HepG2 (cell line): Measurements from ENCODE around the gene OST4. TPM values are rescaled to one million over a fixed set of nuclear protein-coding genes. Genes with fewer than 3 reads are reported as not detected.

Experiments used
- DNMT1 ChIP-seq: sonication (generic); formaldehyde crosslinking; IDR thresholded peaks from 2 replicates; pipeline ENCODE4 v1.5.1; 2020; ENCODE audit warnings: mild to moderate bottlenecking, missing genetic modification reagents
- ETV6 ChIP-seq: sonication (generic); formaldehyde crosslinking; conservative IDR thresholded peaks from 2 replicates; pipeline ENCODE4 v1.4.0; 2020; ENCODE audit warnings: missing genetic modification reagents
- HES4 ChIP-seq: sonication (generic); formaldehyde crosslinking; IDR thresholded peaks from 2 replicates; pipeline ENCODE4 v1.9.0; 2021; ENCODE audit warnings: mild to moderate bottlenecking, missing genetic modification reagents, borderline replicate concordance
- RFXANK ChIP-seq: IDR thresholded peaks from 2 replicates; pipeline ENCODE4 v1.6.1; 2016
- SNRNP70 ChIP-seq: fragments of 200-400 bp; formaldehyde crosslinking; IDR thresholded peaks from 2 replicates; pipeline ENCODE4 v1.6.1; 2017; ENCODE audit warnings: mild to moderate bottlenecking, low read depth, low read length, moderate library complexity
- SP2 ChIP-seq: sonication (generic); formaldehyde crosslinking; IDR thresholded peaks from 2 replicates; pipeline ENCODE4 v1.5.1; 2020; ENCODE audit warnings: mild to moderate bottlenecking, missing genetic modification reagents
- SYNCRIP ChIP-seq: fragments of 200-400 bp; formaldehyde crosslinking; IDR thresholded peaks from 2 replicates; pipeline ENCODE4 v1.6.1; 2018; ENCODE audit warnings: mild to moderate bottlenecking, low read depth, low read length; ENCODE audit not compliant: insufficient read depth
- TCF12 ChIP-seq, 2 experiments: fragments of 450-650 bp in 1 of 2; sonication (generic) in 1 of 2; formaldehyde crosslinking in 1 of 2; IDR thresholded peaks; 2 replicates each; pipeline versions ENCODE4 v1.6.1 to v1.8.0; 2017 to 2022; ENCODE audit warnings: antibody characterized with exemption in 1 of 2, mild to moderate bottlenecking in 1 of 2, missing genetic modification reagents in 1 of 2, moderate library complexity in 1 of 2
- TRIM24 ChIP-seq: sonication (generic); formaldehyde crosslinking; IDR thresholded peaks from 2 replicates; pipeline ENCODE4 v1.8.0; 2022; ENCODE audit warnings: mild to moderate bottlenecking, missing genetic modification reagents
- YEATS4 ChIP-seq: sonication (generic); formaldehyde crosslinking; IDR thresholded peaks from 2 replicates; pipeline ENCODE4 v1.4.0; 2020; ENCODE audit warnings: missing genetic modification reagents, borderline replicate concordance
- YY1 ChIP-seq: IDR thresholded peaks from 2 replicates; pipeline ENCODE4 v1.6.1; 2011; ENCODE audit warnings: low read length, low read depth, moderate library complexity, mild to moderate bottlenecking; ENCODE audit not compliant: insufficient read depth, insufficient replicate concordance
- ZBTB38 ChIP-seq: sonication (generic); formaldehyde crosslinking; IDR thresholded peaks from 2 replicates; pipeline ENCODE4 v1.5.1; 2020; ENCODE audit warnings: mild to moderate bottlenecking, missing genetic modification reagents
- ZNF550 ChIP-seq: sonication (generic); formaldehyde crosslinking; IDR thresholded peaks from 2 replicates; pipeline ENCODE4 v1.4.0; 2020; ENCODE audit warnings: mild to moderate bottlenecking, missing genetic modification reagents, borderline replicate concordance
- polyA plus RNA-seq, 8 experiments: library from polyadenylated mRNA; depleted of rRNA in 3 of 8; stranded (reverse) in 7 of 8; unstranded in 1 of 8; fragments of >200 nt; fragmentation: Illumina TruSeq in 4 of 8; extraction: Trizol in 4 of 8; gene quantifications; 2 replicates each; pipeline versions ENCODE4 v1.2.1 to v1.2.3, GENCODE V29; 2011 to 2016; ENCODE audit warnings: low read depth in 4 of 8, missing spikeins in 1 of 8, mixed read lengths in 1 of 8; ENCODE audit not compliant: insufficient read depth in 1 of 8
- total RNA-seq, 5 experiments: library from RNA; depleted of rRNA; stranded (reverse); fragments of >200 nt; fragmentation: Illumina TruSeq; extraction: Trizol; gene quantifications; 2 replicates each; pipeline ENCODE4 v1.2.3, GENCODE V29; 2016; ENCODE audit warnings: low read depth in 1 of 5
- TF ChIP-seq, protein P1 (sequence below): sonication (generic); formaldehyde crosslinking; IDR thresholded peaks from 2 replicates; pipeline ENCODE4 v1.5.0; 2020; ENCODE audit warnings: mild to moderate bottlenecking, missing genetic modification reagents, borderline replicate concordance
- TF ChIP-seq, protein P2 (sequence below): sonication (generic); formaldehyde crosslinking; IDR thresholded peaks from 2 replicates; pipeline ENCODE4 v1.4.0; 2020; ENCODE audit warnings: missing genetic modification reagents, mild to moderate bottlenecking, borderline replicate concordance
- TF ChIP-seq, protein P3 (sequence below): IDR thresholded peaks from 2 replicates; pipeline ENCODE4 v1.6.1; 2016; ENCODE audit warnings: missing compliant biosample characterization, missing genetic modification reagents, borderline replicate concordance
- TF ChIP-seq, protein P4 (sequence below): IDR thresholded peaks from 2 replicates; pipeline ENCODE4 v1.6.1; 2016; ENCODE audit warnings: low read depth, control low read depth
- TF ChIP-seq, protein P5 (sequence below): sonication (generic); formaldehyde crosslinking; IDR thresholded peaks from 2 replicates; pipeline ENCODE4 v1.5.0; 2020; ENCODE audit warnings: missing genetic modification reagents, mild to moderate bottlenecking, borderline replicate concordance

The OST4 gene
- total and polyA plus RNA-seq, 2 of the 13 experiments (the other 11 are each of a cell fraction or from before 2014, with no cell fraction given), result 498 to 584 TPM

DNA sequence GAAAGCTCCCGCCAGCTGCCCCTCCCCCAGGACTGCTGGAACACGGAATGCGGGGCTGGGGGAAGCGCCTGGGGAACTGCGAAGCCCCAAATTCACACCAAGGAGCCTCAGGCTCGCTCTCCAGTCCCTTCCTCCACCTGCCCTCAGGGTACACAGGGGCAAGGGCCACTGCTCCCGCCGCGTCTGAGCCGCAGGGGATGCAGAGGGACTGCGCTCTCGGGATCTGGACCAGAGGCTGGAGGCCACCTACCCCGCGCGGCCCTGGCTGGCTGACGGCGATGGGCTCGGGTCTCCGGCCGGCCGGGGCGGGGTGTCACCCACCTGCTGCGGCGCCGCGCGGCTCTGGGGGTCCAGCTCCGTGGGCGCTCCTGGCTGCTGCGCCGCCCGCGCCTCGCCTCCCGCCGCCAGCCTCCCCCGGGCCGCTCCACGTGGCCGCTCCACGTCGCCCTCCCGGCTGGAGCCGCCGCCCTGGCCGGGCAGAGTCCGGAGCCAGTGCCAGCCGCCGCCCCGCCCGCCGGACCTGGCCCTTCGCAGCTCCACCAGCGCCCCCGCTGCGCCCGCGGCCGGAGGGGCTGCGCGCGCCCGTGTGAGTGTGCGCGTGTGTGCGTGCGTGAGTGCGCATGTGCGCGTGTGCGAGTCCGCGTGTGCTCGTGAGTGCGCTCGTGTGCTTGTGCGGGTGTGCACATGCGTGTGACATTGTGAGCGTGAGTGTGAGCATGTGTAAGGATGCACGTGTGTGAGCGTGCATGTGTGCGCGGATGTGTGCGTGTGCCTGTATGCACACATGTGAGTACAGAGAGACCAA, 47.3 kb upstream of the OST4 start, which contains the start of gene CGREF1 (continued):
- TF ChIP-seq, protein P1, sequence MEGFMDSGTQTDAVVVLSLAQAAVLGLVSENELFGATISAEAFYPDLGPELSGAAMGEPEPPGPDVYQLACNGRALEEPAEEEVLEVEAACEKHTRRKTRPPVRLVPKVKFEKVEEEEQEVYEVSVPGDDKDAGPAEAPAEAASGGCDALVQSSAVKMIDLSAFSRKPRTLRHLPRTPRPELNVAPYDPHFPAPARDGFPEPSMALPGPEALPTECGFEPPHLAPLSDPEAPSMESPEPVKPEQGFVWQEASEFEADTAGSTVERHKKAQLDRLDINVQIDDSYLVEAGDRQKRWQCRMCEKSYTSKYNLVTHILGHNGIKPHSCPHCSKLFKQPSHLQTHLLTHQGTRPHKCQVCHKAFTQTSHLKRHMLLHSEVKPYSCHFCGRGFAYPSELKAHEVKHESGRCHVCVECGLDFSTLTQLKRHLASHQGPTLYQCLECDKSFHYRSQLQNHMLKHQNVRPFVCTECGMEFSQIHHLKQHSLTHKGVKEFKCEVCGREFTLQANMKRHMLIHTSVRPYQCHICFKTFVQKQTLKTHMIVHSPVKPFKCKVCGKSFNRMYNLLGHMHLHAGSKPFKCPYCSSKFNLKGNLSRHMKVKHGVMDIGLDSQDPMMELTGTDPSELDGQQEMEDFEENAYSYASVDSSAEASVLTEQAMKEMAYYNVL, result peak; percentile 65; the same call in 1 of the 2 replicates
- TF ChIP-seq TRIM24 (CRISPR knock-in tag), result no peak
- peak; percentile 82 for TF ChIP-seq DNMT1
- TF ChIP-seq SP2 (CRISPR knock-in tag), result no peak; the same call in 1 of the 2 replicates
- TF ChIP-seq, protein P2, sequence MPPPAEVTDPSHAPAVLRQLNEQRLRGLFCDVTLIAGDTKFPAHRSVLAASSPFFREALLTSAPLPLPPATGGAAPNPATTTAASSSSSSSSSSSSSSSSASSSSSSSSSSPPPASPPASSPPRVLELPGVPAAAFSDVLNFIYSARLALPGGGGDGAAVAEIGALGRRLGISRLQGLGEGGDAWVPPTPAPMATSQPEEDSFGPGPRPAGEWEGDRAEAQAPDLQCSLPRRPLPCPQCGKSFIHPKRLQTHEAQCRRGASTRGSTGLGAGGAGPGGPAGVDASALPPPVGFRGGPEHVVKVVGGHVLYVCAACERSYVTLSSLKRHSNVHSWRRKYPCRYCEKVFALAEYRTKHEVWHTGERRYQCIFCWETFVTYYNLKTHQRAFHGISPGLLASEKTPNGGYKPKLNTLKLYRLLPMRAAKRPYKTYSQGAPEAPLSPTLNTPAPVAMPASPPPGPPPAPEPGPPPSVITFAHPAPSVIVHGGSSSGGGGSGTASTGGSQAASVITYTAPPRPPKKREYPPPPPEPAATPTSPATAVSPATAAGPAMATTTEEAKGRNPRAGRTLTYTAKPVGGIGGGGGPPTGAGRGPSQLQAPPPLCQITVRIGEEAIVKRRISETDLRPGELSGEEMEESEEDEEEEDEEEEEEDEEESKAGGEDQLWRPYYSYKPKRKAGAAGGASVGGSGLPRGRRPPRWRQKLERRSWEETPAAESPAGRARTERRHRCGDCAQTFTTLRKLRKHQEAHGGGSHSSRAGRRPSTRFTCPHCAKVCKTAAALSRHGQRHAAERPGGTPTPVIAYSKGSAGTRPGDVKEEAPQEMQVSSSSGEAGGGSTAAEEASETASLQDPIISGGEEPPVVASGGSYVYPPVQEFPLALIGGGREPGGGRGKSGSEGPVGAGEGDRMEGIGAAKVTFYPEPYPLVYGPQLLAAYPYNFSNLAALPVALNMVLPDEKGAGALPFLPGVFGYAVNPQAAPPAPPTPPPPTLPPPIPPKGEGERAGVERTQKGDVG (CRISPR knock-in tag), result 0 out of 2 replicates have a peak, but pooled peaks have one; percentile 68
- no peak for TF ChIP-seq ZNF550 (CRISPR knock-in tag)
- TF ChIP-seq, protein P3, sequence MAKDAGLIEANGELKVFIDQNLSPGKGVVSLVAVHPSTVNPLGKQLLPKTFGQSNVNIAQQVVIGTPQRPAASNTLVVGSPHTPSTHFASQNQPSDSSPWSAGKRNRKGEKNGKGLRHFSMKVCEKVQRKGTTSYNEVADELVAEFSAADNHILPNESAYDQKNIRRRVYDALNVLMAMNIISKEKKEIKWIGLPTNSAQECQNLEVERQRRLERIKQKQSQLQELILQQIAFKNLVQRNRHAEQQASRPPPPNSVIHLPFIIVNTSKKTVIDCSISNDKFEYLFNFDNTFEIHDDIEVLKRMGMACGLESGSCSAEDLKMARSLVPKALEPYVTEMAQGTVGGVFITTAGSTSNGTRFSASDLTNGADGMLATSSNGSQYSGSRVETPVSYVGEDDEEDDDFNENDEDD (CRISPR knock-in tag), result peak; percentile 57; the same call in 1 of the 2 replicates
- no peak for TF ChIP-seq YY1
- no peak for TF ChIP-seq RFXANK (CRISPR knock-in tag)
- TF ChIP-seq ZBTB38 (CRISPR knock-in tag), result peak; percentile 90
- TF ChIP-seq, protein P4, sequence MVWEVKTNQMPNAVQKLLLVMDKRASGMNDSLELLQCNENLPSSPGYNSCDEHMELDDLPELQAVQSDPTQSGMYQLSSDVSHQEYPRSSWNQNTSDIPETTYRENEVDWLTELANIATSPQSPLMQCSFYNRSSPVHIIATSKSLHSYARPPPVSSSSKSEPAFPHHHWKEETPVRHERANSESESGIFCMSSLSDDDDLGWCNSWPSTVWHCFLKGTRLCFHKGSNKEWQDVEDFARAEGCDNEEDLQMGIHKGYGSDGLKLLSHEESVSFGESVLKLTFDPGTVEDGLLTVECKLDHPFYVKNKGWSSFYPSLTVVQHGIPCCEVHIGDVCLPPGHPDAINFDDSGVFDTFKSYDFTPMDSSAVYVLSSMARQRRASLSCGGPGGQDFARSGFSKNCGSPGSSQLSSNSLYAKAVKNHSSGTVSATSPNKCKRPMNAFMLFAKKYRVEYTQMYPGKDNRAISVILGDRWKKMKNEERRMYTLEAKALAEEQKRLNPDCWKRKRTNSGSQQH (CRISPR knock-in tag), result 0 out of 2 replicates have a peak, but pooled peaks have one; percentile 22
- peak; percentile 39; the same call in 1 of the 2 replicates for TF ChIP-seq HES4 (CRISPR knock-in tag)
- TF ChIP-seq SYNCRIP, result no peak
- TF ChIP-seq SNRNP70, result no peak
- TF ChIP-seq ETV6 (CRISPR knock-in tag), result no peak
- no peak for TF ChIP-seq TCF12 (IDR thresholded peaks at IDR 0.05)
- no peak for TF ChIP-seq TCF12 (CRISPR knock-in tag; IDR thresholded peaks at IDR 0.05)
- TF ChIP-seq YEATS4 (CRISPR knock-in tag), result peak; percentile 55; the same call in 1 of the 2 replicates
- TF ChIP-seq, protein P5, sequence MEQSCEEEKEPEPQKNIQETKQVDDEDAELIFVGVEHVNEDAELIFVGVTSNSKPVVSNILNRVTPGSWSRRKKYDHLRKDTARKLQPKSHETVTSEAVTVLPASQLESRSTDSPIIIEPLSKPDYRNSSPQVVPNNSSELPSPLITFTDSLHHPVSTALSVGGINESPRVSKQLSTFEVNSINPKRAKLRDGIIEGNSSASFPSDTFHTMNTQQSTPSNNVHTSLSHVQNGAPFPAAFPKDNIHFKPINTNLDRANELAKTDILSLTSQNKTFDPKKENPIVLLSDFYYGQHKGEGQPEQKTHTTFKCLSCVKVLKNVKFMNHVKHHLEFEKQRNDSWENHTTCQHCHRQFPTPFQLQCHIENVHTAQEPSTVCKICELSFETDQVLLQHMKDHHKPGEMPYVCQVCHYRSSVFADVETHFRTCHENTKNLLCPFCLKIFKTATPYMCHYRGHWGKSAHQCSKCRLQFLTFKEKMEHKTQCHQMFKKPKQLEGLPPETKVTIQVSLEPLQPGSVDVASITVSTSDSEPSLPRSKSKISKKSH (CRISPR knock-in tag), result 0 out of 2 replicates have a peak, but pooled peaks have one; percentile 18
